IMR-90 (cell line): ENCODE measurements around the gene KLHL36. TPM values are rescaled to one million over a fixed set of nuclear protein-coding genes. Genes with fewer than 3 reads are reported as not detected.

Experiments used
- ATAC-seq: fragments of 200-7000 bp; cut with Tn5 transposase; 2 replicates; pipeline ENCODE4 v1.9.1; 2020; ENCODE audit warnings: low read depth, mild to moderate bottlenecking, moderate library complexity
- BruUV-seq: library from RNA; stranded (reverse); fragments of 400-500 nt; replicated peaks from 2 replicates; lab custom pipeline; 2021; lab: Mats Ljungman, UMichigan
- CTCF ChIA-PET: fragments of 300-600 bp; formaldehyde crosslinking; extraction: SDS; loops from one replicate; lab custom pipeline; 2021; ENCODE audit warnings: antibody characterized with exemption; lab: Yijun Ruan, JAX
- POLR2A ChIA-PET: fragments of 300-600 bp; sonication (Branson Sonifier 250); formaldehyde crosslinking; loops from one replicate; lab custom pipeline; 2022; ENCODE audit warnings: antibody characterized with exemption; ENCODE audit not compliant: unreplicated experiment; lab: Charles Lee
- DNase-seq: peaks from one replicate; pipeline ENCODE4 v3.0.0; 2013
- H2AFZ ChIP-seq: replicated peaks from 2 replicates; pipeline ENCODE3; 2013; ENCODE audit warnings: low read length, mild to moderate bottlenecking; ENCODE audit not compliant: poor library complexity
- H2AK5ac ChIP-seq: 2 replicates; pipeline ENCODE4 v1.6.1; 2013; ENCODE audit warnings: low read depth, low read length, inconsistent platforms
- H2AK9ac ChIP-seq: replicated peaks from 2 replicates; pipeline ENCODE3; 2013; ENCODE audit warnings: mild to moderate bottlenecking, low read depth, low read length, moderate library complexity; ENCODE audit not compliant: poor library complexity
- H2BK120ac ChIP-seq: 2 replicates; pipeline ENCODE4 v1.6.1; 2013; ENCODE audit warnings: low read depth, low read length, inconsistent platforms
- H2BK15ac ChIP-seq: 3 replicates; pipeline ENCODE4 v1.6.1; 2013; ENCODE audit warnings: low read depth, low read length, inconsistent platforms
- H2BK20ac ChIP-seq: 2 replicates; pipeline ENCODE4 v1.6.1; 2013; ENCODE audit warnings: low read depth, mild to moderate bottlenecking, inconsistent platforms, low read length, moderate library complexity
- H2BK5ac ChIP-seq: 2 replicates; pipeline ENCODE4 v1.6.1; 2013; ENCODE audit warnings: mild to moderate bottlenecking, low read depth, low read length, inconsistent platforms; ENCODE audit not compliant: poor library complexity, severe bottlenecking
- H3K14ac ChIP-seq: replicated peaks from 2 replicates; pipeline ENCODE4 v1.6.1; 2013; ENCODE audit warnings: low read depth, low read length, inconsistent platforms
- H3K18ac ChIP-seq: 2 replicates; pipeline ENCODE4 v1.6.1; 2013; ENCODE audit warnings: low read depth, low read length, control low read depth
- H3K23ac ChIP-seq: 2 replicates; pipeline ENCODE4 v1.6.1; 2013; ENCODE audit warnings: low read depth, low read length, inconsistent platforms
- H3K27ac ChIP-seq: 2 replicates; pipeline ENCODE4 v1.5.1; 2013; ENCODE audit warnings: mild to moderate bottlenecking, control low read depth, low read length; ENCODE audit not compliant: insufficient read depth
- H3K27me3 ChIP-seq: 2 replicates; pipeline ENCODE4 v1.6.1; 2013; ENCODE audit warnings: low read length; ENCODE audit not compliant: control insufficient read depth, insufficient read depth
- H3K36me3 ChIP-seq: 2 replicates; pipeline ENCODE4 v1.6.1; 2013; ENCODE audit warnings: low read length, mixed read lengths; ENCODE audit not compliant: control insufficient read depth, insufficient read depth
- H3K4ac ChIP-seq: 2 replicates; pipeline ENCODE4 v1.6.1; 2013; ENCODE audit warnings: low read depth, low read length, inconsistent platforms
- H3K4me1 ChIP-seq: 2 replicates; pipeline ENCODE4 v1.6.1; 2013; ENCODE audit warnings: low read length, mixed read lengths; ENCODE audit not compliant: control insufficient read depth, insufficient read depth
- H3K4me2 ChIP-seq: 2 replicates; pipeline ENCODE4 v1.6.1; 2013; ENCODE audit warnings: low read depth, mild to moderate bottlenecking, control low read depth, low read length, moderate library complexity
- H3K4me3 ChIP-seq: 2 replicates; pipeline ENCODE4 v1.5.1; 2013; ENCODE audit warnings: low read depth, mild to moderate bottlenecking, control low read depth, low read length, moderate library complexity; ENCODE audit not compliant: insufficient read depth
- H3K56ac ChIP-seq: 2 replicates; pipeline ENCODE4 v1.6.1; 2013; ENCODE audit warnings: low read length, inconsistent platforms; ENCODE audit not compliant: insufficient read depth; ENCODE audit errors: extremely low read depth
- H3K79me1 ChIP-seq, 2 experiments: 2 replicates each; pipeline ENCODE4 v1.6.1; 2013; ENCODE audit warnings: low read length in 2 of 2, inconsistent platforms in 1 of 2, low read depth in 1 of 2
- H3K9ac ChIP-seq: 2 replicates; pipeline ENCODE4 v1.6.1; 2013; ENCODE audit warnings: low read depth, low read length, control low read depth
- H3K9me1 ChIP-seq: 2 replicates; pipeline ENCODE4 v1.6.1; 2013; ENCODE audit warnings: low read length, inconsistent platforms; ENCODE audit not compliant: insufficient read depth
- H3K9me3 ChIP-seq: 2 replicates; pipeline ENCODE4 v1.6.1; 2013; ENCODE audit warnings: low read length; ENCODE audit not compliant: control insufficient read depth, insufficient read depth
- H4K20me1 ChIP-seq: 2 replicates; pipeline ENCODE4 v1.6.1; 2013; ENCODE audit warnings: low read length, inconsistent platforms; ENCODE audit not compliant: insufficient read depth
- H4K5ac ChIP-seq: 2 replicates; pipeline ENCODE4 v1.6.1; 2013; ENCODE audit warnings: mild to moderate bottlenecking, low read depth, low read length, control low read depth
- H4K8ac ChIP-seq, 2 experiments: 2 replicates each; pipeline ENCODE4 v1.6.1; 2013; ENCODE audit warnings: low read depth in 2 of 2, low read length in 2 of 2, control low read depth in 1 of 2, inconsistent platforms in 1 of 2
- H4K91ac ChIP-seq: 2 replicates; pipeline ENCODE4 v1.6.1; 2013; ENCODE audit warnings: low read depth, low read length, inconsistent platforms; ENCODE audit not compliant: insufficient read depth
- BHLHE40 ChIP-seq: fragments of 150-350 bp; IDR thresholded peaks from 2 replicates; pipeline ENCODE4 v1.6.1; 2016; ENCODE audit warnings: mild to moderate bottlenecking, low read depth, low read length
- CEBPB ChIP-seq: IDR thresholded peaks from 2 replicates; pipeline ENCODE4 v1.6.1; 2012; ENCODE audit warnings: low read depth, low read length, improper control_type of control experiment
- CHD1 ChIP-seq: IDR thresholded peaks from 2 replicates; pipeline ENCODE4 v1.6.1; 2012; ENCODE audit warnings: low read depth, low read length, improper control_type of control experiment
- MAFK ChIP-seq: IDR thresholded peaks from 2 replicates; pipeline ENCODE4 v1.6.1; 2012; ENCODE audit warnings: low read depth, low read length, improper control_type of control experiment
- MAZ ChIP-seq: IDR thresholded peaks from 2 replicates; pipeline ENCODE4 v1.6.1; 2012; ENCODE audit warnings: low read depth, mild to moderate bottlenecking, low read length, improper control_type of control experiment, moderate library complexity, borderline replicate concordance
- MXI1 ChIP-seq: IDR thresholded peaks from 2 replicates; pipeline ENCODE4 v1.6.1; 2012; ENCODE audit warnings: low read depth, mild to moderate bottlenecking, low read length, moderate library complexity, borderline replicate concordance
- POLR2A ChIP-seq: IDR thresholded peaks from 2 replicates; pipeline ENCODE4 v1.6.1; 2012; ENCODE audit warnings: mild to moderate bottlenecking, low read depth, low read length
- RAD21 ChIP-seq: IDR thresholded peaks from 2 replicates; pipeline ENCODE4 v1.6.1; 2012; ENCODE audit warnings: low read length, improper control_type of control experiment
- RCOR1 ChIP-seq: IDR thresholded peaks from 2 replicates; pipeline ENCODE4 v1.6.1; 2012; ENCODE audit warnings: mild to moderate bottlenecking, low read length, improper control_type of control experiment; ENCODE audit not compliant: insufficient replicate concordance
- RFX5 ChIP-seq: IDR thresholded peaks from 2 replicates; pipeline ENCODE4 v1.8.0; 2012; ENCODE audit warnings: low read depth, mild to moderate bottlenecking, low read length, moderate library complexity
- WGBS, 2 experiments: methylation state at CpG; one replicate each; pipeline versions ENCODE4 v1.1.5 to v1.1.7; 2013; ENCODE audit warnings: missing lambda C conversion rate in 2 of 2; ENCODE audit not compliant: insufficient read length in 1 of 2; ENCODE audit errors: extremely low coverage in 2 of 2; 5-methylcytosine and 5-hydroxymethylcytosine counted together
- dilution Hi-C: fragments of 300-500 bp; cut with HindIII; formaldehyde crosslinking; loops from one replicate; pipeline ENCODE4 v1.14.3; 2018; ENCODE audit warnings: low sequenced_read_pairs; ENCODE audit not compliant: unreplicated experiment
- in situ Hi-C: fragments of 300-500 bp; cut with MboI; formaldehyde crosslinking; loops from 3 replicates; pipeline ENCODE4 v1.14.3; 2019; ENCODE audit warnings: low sequenced_read_pairs, inconsistent platforms, mixed read lengths
- intact Hi-C: fragments of 100-400 bp; cut with micrococcal nuclease; formaldehyde crosslinking; loops from 2 replicates; pipeline ENCODE4 v1.10.0; 2022
- polyA plus RNA-seq, 3 experiments: library from polyadenylated mRNA; depleted of rRNA; stranded (reverse); fragments of >200 nt; gene quantifications; 2 replicates each; pipeline ENCODE4 v1.2.3, GENCODE V29; 2012; ENCODE audit warnings: low replicate concordance in 1 of 3
- total RNA-seq: library from RNA; depleted of rRNA; stranded (reverse); fragments of >200 nt; gene quantifications from 2 replicates; pipeline ENCODE4 v1.2.3, GENCODE V29; 2012
- TF ChIP-seq, protein P1 (sequence below): conservative IDR thresholded peaks from 2 replicates; pipeline ENCODE4 v1.5.1; 2012; ENCODE audit warnings: mild to moderate bottlenecking, low read depth, low read length, improper control_type of control experiment
- TF ChIP-seq, protein P2 (sequence below): fragments of 150-350 bp; IDR thresholded peaks from 2 replicates; pipeline ENCODE4 v1.6.1; 2016; ENCODE audit warnings: low read depth, mild to moderate bottlenecking, low read length, moderate library complexity, borderline replicate concordance

Gene KLHL36
- total and polyA plus RNA-seq, 2 of the 4 experiments (the other 2 are of a cell fraction): 45.9 to 46.3 TPM

DNA sequence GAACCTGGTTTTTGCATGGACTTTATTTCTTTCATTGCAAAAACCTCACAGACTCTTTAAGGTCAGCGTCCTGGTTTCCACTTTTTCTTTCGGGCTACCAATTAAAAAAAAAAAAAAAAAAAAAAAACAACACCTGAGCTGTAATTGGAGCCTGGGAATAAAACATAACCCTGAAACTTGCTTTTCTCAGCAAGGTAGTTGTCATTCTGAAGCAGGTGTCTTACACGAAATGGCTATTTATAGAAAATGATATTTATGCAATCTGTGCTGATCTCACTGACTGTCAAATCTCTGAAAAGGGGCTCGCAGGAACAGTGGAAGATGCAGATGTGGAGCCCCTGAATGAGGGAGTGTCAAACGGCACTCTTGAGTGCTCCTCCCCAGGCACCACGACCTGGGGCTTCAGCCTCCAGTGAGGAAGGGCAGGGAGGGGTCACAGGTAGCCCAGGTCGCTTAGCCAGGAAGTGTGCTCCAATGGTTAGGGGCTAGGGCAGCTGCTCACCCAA, 20.0 kb upstream of the KLHL36 start:
- Histone ChIP-seq H3K79me1 (no peaks in the 10 kb centered on the region), H3K14ac (no peak overlapping the region), H2BK5ac (no peak overlapping the region), H3K4ac (no peak overlapping the region), H3K4me2 (no peak overlapping the region), H2BK120ac (no peak overlapping the region), H2AFZ (no peak overlapping the region), H3K27me3 (no peaks in the 10 kb centered on the region), H3K9ac (no peak overlapping the region), H3K23ac (no peak overlapping the region), H3K36me3 (no peaks in the 10 kb centered on the region), H3K18ac (no peak overlapping the region), H4K20me1 (no peaks in the 10 kb centered on the region), H2AK9ac (no peak overlapping the region), H2BK15ac (no peak overlapping the region), H2AK5ac (peak overlapping the region; percentile 52), H3K4me3 (no peak overlapping the region), H3K9me3 (no peaks in the 10 kb centered on the region), H3K4me1 (peaks cover under 1% of the 10 kb centered on the region; the same call in 1 of the 2 replicates), H3K9me1 (no peaks in the 10 kb centered on the region), H2BK20ac (no peak overlapping the region), H3K56ac (no peak overlapping the region), H4K8ac (no peak overlapping the region), H4K91ac (no peak overlapping the region), H4K5ac (no peak overlapping the region), H3K27ac (no peak overlapping the region)
- ChIA-PET CTCF (no interaction called here), POLR2A (no interaction called here)
- TF ChIP-seq BHLHE40: no peak
- TF ChIP-seq POLR2A: no peak
- TF ChIP-seq, protein P1, sequence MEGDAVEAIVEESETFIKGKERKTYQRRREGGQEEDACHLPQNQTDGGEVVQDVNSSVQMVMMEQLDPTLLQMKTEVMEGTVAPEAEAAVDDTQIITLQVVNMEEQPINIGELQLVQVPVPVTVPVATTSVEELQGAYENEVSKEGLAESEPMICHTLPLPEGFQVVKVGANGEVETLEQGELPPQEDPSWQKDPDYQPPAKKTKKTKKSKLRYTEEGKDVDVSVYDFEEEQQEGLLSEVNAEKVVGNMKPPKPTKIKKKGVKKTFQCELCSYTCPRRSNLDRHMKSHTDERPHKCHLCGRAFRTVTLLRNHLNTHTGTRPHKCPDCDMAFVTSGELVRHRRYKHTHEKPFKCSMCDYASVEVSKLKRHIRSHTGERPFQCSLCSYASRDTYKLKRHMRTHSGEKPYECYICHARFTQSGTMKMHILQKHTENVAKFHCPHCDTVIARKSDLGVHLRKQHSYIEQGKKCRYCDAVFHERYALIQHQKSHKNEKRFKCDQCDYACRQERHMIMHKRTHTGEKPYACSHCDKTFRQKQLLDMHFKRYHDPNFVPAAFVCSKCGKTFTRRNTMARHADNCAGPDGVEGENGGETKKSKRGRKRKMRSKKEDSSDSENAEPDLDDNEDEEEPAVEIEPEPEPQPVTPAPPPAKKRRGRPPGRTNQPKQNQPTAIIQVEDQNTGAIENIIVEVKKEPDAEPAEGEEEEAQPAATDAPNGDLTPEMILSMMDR: no peak
- TF ChIP-seq, protein P2, sequence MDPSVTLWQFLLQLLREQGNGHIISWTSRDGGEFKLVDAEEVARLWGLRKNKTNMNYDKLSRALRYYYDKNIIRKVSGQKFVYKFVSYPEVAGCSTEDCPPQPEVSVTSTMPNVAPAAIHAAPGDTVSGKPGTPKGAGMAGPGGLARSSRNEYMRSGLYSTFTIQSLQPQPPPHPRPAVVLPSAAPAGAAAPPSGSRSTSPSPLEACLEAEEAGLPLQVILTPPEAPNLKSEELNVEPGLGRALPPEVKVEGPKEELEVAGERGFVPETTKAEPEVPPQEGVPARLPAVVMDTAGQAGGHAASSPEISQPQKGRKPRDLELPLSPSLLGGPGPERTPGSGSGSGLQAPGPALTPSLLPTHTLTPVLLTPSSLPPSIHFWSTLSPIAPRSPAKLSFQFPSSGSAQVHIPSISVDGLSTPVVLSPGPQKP: no peak
- no peak for TF ChIP-seq CHD1
- no peak for TF ChIP-seq MAZ
- no peak for TF ChIP-seq MXI1
- no peak for TF ChIP-seq RCOR1
- no peak for TF ChIP-seq RAD21
- TF ChIP-seq RFX5: no peak
- no peak for TF ChIP-seq CEBPB
- TF ChIP-seq MAFK: no peak
- no peak for DNase-seq
- in situ Hi-C loops: loop anchor here (25.0 kb wide), 2 partner anchors 334 to 341 kb away; partner anchors contain the start of gene WFDC1
- no peak for ATAC-seq
- BruUV-seq: no TSS peak
- intact Hi-C loops: loop anchor here (10.0 kb wide), 1 partner anchor 197 kb away; no protein-coding TSS in a partner anchor
- dilution Hi-C loops: no loop called here
- 80% methylated on average over 1 of the region's 7 CpGs; no CpG with 5 or more reads in 1 of the 2 experiments for WGBS, 2 experiments
